A549 (cell line): ENCODE results near the gene INPP4B. TPM values are rescaled to one million over a fixed set of nuclear protein-coding genes. Genes with fewer than 3 reads are reported as not detected.

Experiments used
- ATAC-seq, 2 experiments: fragments of 200-7000 bp in 1 of 2; fragments of >200 bp in 1 of 2; cut with Nextera tagmentation in 1 of 2; cut with Tn5 transposase in 1 of 2; 3 replicates each; pipeline versions ENCODE4 v1.8.0 to v1.9.1; 2018 to 2020; ENCODE audit warnings: mild to moderate bottlenecking in 1 of 2, moderate library complexity in 1 of 2
- CTCF ChIA-PET: fragments of 300-600 bp; sonication (Branson Sonifier 250); formaldehyde crosslinking; extraction: SDS; loops from one replicate; lab custom pipeline; 2021; ENCODE audit warnings: antibody characterized with exemption, inconsistent platforms; lab: Yijun Ruan, JAX
- POLR2A ChIA-PET: fragments of 350-600 bp; formaldehyde crosslinking; extraction: SDS; loops from one replicate; lab custom pipeline; 2021; ENCODE audit warnings: antibody characterized with exemption, inconsistent platforms; lab: Yijun Ruan, JAX
- DNase-seq, 2 experiments: peaks; one replicate each; pipeline versions ENCODE4 v3.0.0 to v3.0.0-alpha.2; 2011 to 2016; ENCODE audit warnings: low read depth in 1 of 2, low spot score in 1 of 2
- FAIRE-seq: peaks from 2 replicates; lab custom pipeline; 2011; peaks lifted over from hg19 to GRCh38; lab: Jason Lieb, UNC
- H3K27ac ChIP-seq, 2 experiments: fragments of >200 bp; sonication (Bioruptor Twin); formaldehyde crosslinking; 3 replicates each; pipeline ENCODE4 v1.5.1; 2016 to 2017
- H3K4me1 ChIP-seq: fragments of >200 bp; sonication (Bioruptor Twin); formaldehyde crosslinking; 3 replicates; pipeline ENCODE4 v1.6.1; 2016
- H3K4me2 ChIP-seq: fragments of >200 bp; sonication (Bioruptor Twin); formaldehyde crosslinking; 3 replicates; pipeline ENCODE4 v1.6.1; 2016
- H3K4me3 ChIP-seq: fragments of >200 bp; sonication (Bioruptor Twin); formaldehyde crosslinking; 3 replicates; pipeline ENCODE4 v1.5.1; 2016
- H3K9me3 ChIP-seq: fragments of >200 bp; sonication (Bioruptor Twin); formaldehyde crosslinking; 3 replicates; pipeline ENCODE4 v1.6.1; 2016
- BCL3 ChIP-seq: fragments of >200 bp; sonication (Bioruptor Twin); formaldehyde crosslinking; IDR thresholded peaks from 3 replicates; pipeline ENCODE4 v1.6.1; 2016
- BHLHE40 ChIP-seq: IDR thresholded peaks from 2 replicates; pipeline ENCODE4 v1.6.1; 2012; ENCODE audit warnings: low read depth, low read length, inconsistent platforms
- CEBPB ChIP-seq, 2 experiments: fragments of >200 bp in 1 of 2; sonication (Bioruptor Twin) in 1 of 2; formaldehyde crosslinking in 1 of 2; IDR thresholded peaks; 2 replicates each; pipeline ENCODE4 v1.6.1; 2012 to 2016
- CHD4 ChIP-seq: fragments of 200-600 bp; sonication (generic); IDR thresholded peaks from 2 replicates; pipeline ENCODE4 v1.6.1; 2016; ENCODE audit warnings: antibody characterized with exemption, mild to moderate bottlenecking, borderline replicate concordance
- E2F6 ChIP-seq: IDR thresholded peaks from 2 replicates; pipeline ENCODE4 v1.6.1; 2012; ENCODE audit warnings: low read depth, borderline replicate concordance
- EHF ChIP-seq: fragments of 250-450 bp; sonication (Bioruptor Pico); IDR thresholded peaks from 2 replicates; pipeline ENCODE4 v1.5.0; 2020; ENCODE audit warnings: mild to moderate bottlenecking
- EHMT2 ChIP-seq: fragments of 200-600 bp; sonication (generic); IDR thresholded peaks from 2 replicates; pipeline ENCODE4 v1.6.1; 2016; ENCODE audit warnings: antibody characterized with exemption, low read depth, mild to moderate bottlenecking, moderate library complexity
- FOSB ChIP-seq: fragments of 250-450 bp; sonication (Bioruptor Pico); IDR thresholded peaks from 2 replicates; pipeline ENCODE4 v1.5.0; 2020; ENCODE audit warnings: mild to moderate bottlenecking, moderate library complexity
- GATA3 ChIP-seq: IDR thresholded peaks from 2 replicates; pipeline ENCODE4 v1.6.1; 2012; ENCODE audit warnings: borderline replicate concordance
- HEYL ChIP-seq: fragments of 250-450 bp; sonication (Bioruptor Pico); IDR thresholded peaks from 2 replicates; pipeline ENCODE4 v1.8.0; 2021; ENCODE audit warnings: mild to moderate bottlenecking, moderate library complexity
- HOXB5 ChIP-seq: fragments of 250-450 bp; sonication (Bioruptor Pico); IDR thresholded peaks from 2 replicates; pipeline ENCODE4 v1.5.0; 2020; ENCODE audit warnings: mild to moderate bottlenecking, moderate library complexity
- JUN ChIP-seq, 2 experiments: fragments of >200 bp; sonication (Bioruptor Twin); formaldehyde crosslinking; IDR thresholded peaks; 2 replicates in 1 of 2; 3 replicates in 1 of 2; pipeline ENCODE4 v1.6.1; 2016 to 2017
- JUNB ChIP-seq: fragments of >200 bp; sonication (Bioruptor Twin); formaldehyde crosslinking; IDR thresholded peaks from 2 replicates; pipeline ENCODE4 v1.6.1; 2016
- KDM1A ChIP-seq: fragments of 200-600 bp; sonication (generic); IDR thresholded peaks from 2 replicates; pipeline ENCODE4 v1.6.1; 2016; ENCODE audit warnings: low read depth, mild to moderate bottlenecking
- MAFK ChIP-seq: fragments of 450-650 bp; IDR thresholded peaks from 2 replicates; pipeline ENCODE4 v1.6.1; 2014; ENCODE audit not compliant: partially characterized antibody
- MAZ ChIP-seq: fragments of 150-350 bp; IDR thresholded peaks from 2 replicates; pipeline ENCODE4 v1.6.1; 2014; ENCODE audit warnings: antibody characterized with exemption, low read depth, low read length, borderline replicate concordance
- MYC ChIP-seq: IDR thresholded peaks from 2 replicates; pipeline ENCODE4 v1.6.1; 2012; ENCODE audit warnings: mild to moderate bottlenecking, inconsistent platforms, low read length, improper control_type of control experiment, borderline replicate concordance
- NFE2L2 ChIP-seq: fragments of 150-350 bp; conservative IDR thresholded peaks from 2 replicates; pipeline ENCODE4 v1.6.1; 2014; ENCODE audit warnings: low read length
- NPAS2 ChIP-seq: fragments of 250-450 bp; sonication (Bioruptor Pico); IDR thresholded peaks from 2 replicates; pipeline ENCODE4 v1.8.0; 2022; ENCODE audit warnings: mild to moderate bottlenecking, moderate library complexity, borderline replicate concordance
- PBX3 ChIP-seq: IDR thresholded peaks from 2 replicates; pipeline ENCODE4 v1.6.1; 2012
- PHF8 ChIP-seq: fragments of 200-600 bp; sonication (generic); IDR thresholded peaks from 2 replicates; pipeline ENCODE4 v1.6.1; 2016; ENCODE audit warnings: low read depth, mild to moderate bottlenecking, antibody characterized with exemption, moderate library complexity, borderline replicate concordance
- RAD21 ChIP-seq, 2 experiments: fragments of >200 bp in 1 of 2; sonication (Bioruptor Twin) in 1 of 2; formaldehyde crosslinking in 1 of 2; IDR thresholded peaks in 1 of 2; conservative IDR thresholded peaks in 1 of 2; 2 replicates in 1 of 2; 3 replicates in 1 of 2; pipeline ENCODE4 v1.6.1; 2012 to 2018; ENCODE audit warnings: inconsistent platforms in 1 of 2
- RARB ChIP-seq: fragments of 250-450 bp; sonication (Bioruptor Pico); IDR thresholded peaks from 2 replicates; pipeline ENCODE4 v1.8.0; 2021; ENCODE audit warnings: mild to moderate bottlenecking, moderate library complexity
- SMC3 ChIP-seq: fragments of >200 bp; sonication (Bioruptor Twin); formaldehyde crosslinking; IDR thresholded peaks from 3 replicates; pipeline ENCODE4 v1.6.1; 2018; ENCODE audit warnings: inconsistent platforms
- ZFP36 ChIP-seq: fragments of 450-650 bp; IDR thresholded peaks from 2 replicates; pipeline ENCODE4 v1.6.1; 2014; ENCODE audit warnings: borderline replicate concordance; ENCODE audit not compliant: partially characterized antibody
- ZNF302 ChIP-seq: fragments of 250-450 bp; sonication (Bioruptor Pico); IDR thresholded peaks from 2 replicates; pipeline ENCODE4 v1.9.0; 2021; ENCODE audit warnings: inconsistent platforms, mild to moderate bottlenecking, moderate library complexity
- WGBS: methylation state at CpG from one replicate; pipeline ENCODE4 v1.1.6; 2017; ENCODE audit errors: missing lambda C conversion rate; 5-methylcytosine and 5-hydroxymethylcytosine counted together
- polyA plus RNA-seq, 4 experiments: library from polyadenylated mRNA; depleted of rRNA in 3 of 4; stranded (reverse); fragments of >200 nt; fragmentation: RNase III in 1 of 4; extraction: RNeasy Plus Mini Kit Qiagen cat#74134 plus additional on column Dnase treatment in 1 of 4; gene quantifications; 2 replicates in 3 of 4; 3 replicates in 1 of 4; pipeline ENCODE4 v1.2.3, GENCODE V29; 2011 to 2017
- TF ChIP-seq, protein P1 (sequence below): fragments of >200 bp; sonication (Bioruptor Twin); formaldehyde crosslinking; IDR thresholded peaks from 2 replicates; pipeline ENCODE4 v1.6.1; 2016
- TF ChIP-seq, protein P2 (sequence below): fragments of 250-450 bp; sonication (Bioruptor Pico); IDR thresholded peaks from 2 replicates; pipeline ENCODE4 v1.5.0; 2021; ENCODE audit warnings: mild to moderate bottlenecking, moderate library complexity, borderline replicate concordance
- TF ChIP-seq, protein P3 (sequence below): fragments of 150-350 bp; IDR thresholded peaks from 2 replicates; pipeline ENCODE4 v1.6.1; 2014; ENCODE audit warnings: low read depth, mild to moderate bottlenecking, low read length

INPP4B gene
- polyA plus RNA-seq, 2 of the 4 experiments (the other 2 are of a cell fraction) = 7.2 to 14.9 TPM

GRCh38 chr4:142281999-142282398 is 564.1 kb downstream of the INPP4B start (continued):
- TF ChIP-seq NPAS2 (CRISPR knock-in tag) (no peak), JUNB (no peak), JUN (IDR thresholded peaks at IDR 0.05) (no peak), EHF (CRISPR knock-in tag) (no peak), E2F6 (no peak), MAZ (no peak), CHD4 (no peak), EHMT2 (no peak), PHF8 (no peak), HOXB5 (CRISPR knock-in tag) (no peak), SMC3 (no peak)

DNA sequence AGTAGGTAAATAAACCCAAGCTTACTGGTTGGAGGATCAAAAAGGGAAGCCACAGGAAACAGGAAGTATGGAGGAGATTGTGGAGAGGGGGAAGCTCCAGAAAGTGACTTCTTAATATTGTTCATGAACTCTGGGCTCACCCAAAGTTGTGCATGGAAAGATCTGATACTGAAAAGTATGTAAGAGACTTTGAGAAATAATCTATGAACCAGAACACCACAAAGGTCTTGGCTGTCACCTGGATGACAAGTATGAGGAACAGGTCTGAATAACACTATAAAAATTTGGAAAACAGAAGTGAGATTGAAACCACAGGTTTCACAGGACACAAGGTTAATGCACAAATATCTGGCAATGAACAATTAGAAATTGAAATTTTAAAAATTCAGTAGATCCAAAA is 567.4 kb downstream of the INPP4B start:
- Histone ChIP-seq H3K27ac (no peak overlapping the region), H3K4me1 (peaks cover 17% of the 10 kb centered on the region), H3K4me3 (no peak overlapping the region), H3K9me3 (no peaks in the 10 kb centered on the region), H3K4me2 (no peak overlapping the region)
- ChIA-PET POLR2A (no interaction called here), CTCF (no interaction called here)
- no peak for TF ChIP-seq HOXB5 (CRISPR knock-in tag)
- no peak for TF ChIP-seq RAD21 (conservative IDR thresholded peaks at IDR 0.05 in 1 of 2, IDR thresholded peaks at IDR 0.05 in 1 of 2)
- no peak for TF ChIP-seq ZFP36
- TF ChIP-seq HEYL (CRISPR knock-in tag) = no peak
- TF ChIP-seq PHF8 = no peak
- TF ChIP-seq, protein P1, sequence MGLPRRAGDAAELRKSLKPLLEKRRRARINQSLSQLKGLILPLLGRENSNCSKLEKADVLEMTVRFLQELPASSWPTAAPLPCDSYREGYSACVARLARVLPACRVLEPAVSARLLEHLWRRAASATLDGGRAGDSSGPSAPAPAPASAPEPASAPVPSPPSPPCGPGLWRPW = no peak
- TF ChIP-seq BHLHE40 = no peak
- TF ChIP-seq, protein P2, sequence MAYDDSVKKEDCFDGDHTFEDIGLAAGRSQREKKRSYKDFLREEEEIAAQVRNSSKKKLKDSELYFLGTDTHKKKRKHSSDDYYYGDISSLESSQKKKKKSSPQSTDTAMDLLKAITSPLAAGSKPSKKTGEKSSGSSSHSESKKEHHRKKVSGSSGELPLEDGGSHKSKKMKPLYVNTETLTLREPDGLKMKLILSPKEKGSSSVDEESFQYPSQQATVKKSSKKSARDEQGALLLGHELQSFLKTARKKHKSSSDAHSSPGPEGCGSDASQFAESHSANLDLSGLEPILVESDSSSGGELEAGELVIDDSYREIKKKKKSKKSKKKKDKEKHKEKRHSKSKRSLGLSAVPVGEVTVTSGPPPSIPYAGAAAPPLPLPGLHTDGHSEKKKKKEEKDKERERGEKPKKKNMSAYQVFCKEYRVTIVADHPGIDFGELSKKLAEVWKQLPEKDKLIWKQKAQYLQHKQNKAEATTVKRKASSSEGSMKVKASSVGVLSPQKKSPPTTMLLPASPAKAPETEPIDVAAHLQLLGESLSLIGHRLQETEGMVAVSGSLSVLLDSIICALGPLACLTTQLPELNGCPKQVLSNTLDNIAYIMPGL (CRISPR knock-in tag) = no peak
- TF ChIP-seq MYC = no peak
- no peak for TF ChIP-seq FOSB (CRISPR knock-in tag)
- TF ChIP-seq CHD4 = no peak
- TF ChIP-seq RARB (CRISPR knock-in tag) = no peak
- no peak for TF ChIP-seq MAFK
- TF ChIP-seq, protein P3, sequence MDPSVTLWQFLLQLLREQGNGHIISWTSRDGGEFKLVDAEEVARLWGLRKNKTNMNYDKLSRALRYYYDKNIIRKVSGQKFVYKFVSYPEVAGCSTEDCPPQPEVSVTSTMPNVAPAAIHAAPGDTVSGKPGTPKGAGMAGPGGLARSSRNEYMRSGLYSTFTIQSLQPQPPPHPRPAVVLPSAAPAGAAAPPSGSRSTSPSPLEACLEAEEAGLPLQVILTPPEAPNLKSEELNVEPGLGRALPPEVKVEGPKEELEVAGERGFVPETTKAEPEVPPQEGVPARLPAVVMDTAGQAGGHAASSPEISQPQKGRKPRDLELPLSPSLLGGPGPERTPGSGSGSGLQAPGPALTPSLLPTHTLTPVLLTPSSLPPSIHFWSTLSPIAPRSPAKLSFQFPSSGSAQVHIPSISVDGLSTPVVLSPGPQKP = no peak
- ATAC-seq (no peak), DNase-seq (no peak), FAIRE-seq (no peak)

DNA sequence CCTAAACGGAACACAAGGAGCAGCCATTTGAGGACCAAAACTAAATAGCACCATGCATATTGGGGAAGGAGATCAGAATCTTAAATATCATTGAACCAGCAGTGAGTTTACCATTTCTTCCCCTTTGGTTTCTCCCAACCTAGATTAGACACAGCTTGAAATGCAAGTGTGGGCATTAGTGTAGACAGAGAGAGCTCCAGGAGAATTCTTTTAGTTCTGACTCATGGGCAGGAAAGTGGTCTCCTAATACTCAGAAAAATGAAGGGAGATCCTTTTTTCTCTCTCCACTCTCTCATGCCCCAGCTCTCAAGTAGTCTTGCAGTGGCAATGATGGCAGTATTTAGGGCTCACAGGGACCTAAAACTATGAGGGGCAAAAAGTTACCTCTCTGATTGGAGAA is 567.9 kb downstream of the INPP4B start:
- Histone ChIP-seq H3K4me3 (no peak overlapping the region), H3K4me2 (no peak overlapping the region), H3K27ac (no peak overlapping the region), H3K9me3 (no peaks in the 10 kb centered on the region), H3K4me1 (peaks cover 17% of the 10 kb centered on the region)
- no peak for FAIRE-seq
- 81% methylated on average over 1 of the region's 1 CpG for WGBS
- POLR2A ChIA-PET = no interaction called here
- no peak for ATAC-seq
- no peak for DNase-seq
- CTCF ChIA-PET = no interaction called here
- TF ChIP-seq GATA3 (no peak), JUN (IDR thresholded peaks at IDR 0.05) (no peak), CEBPB (IDR thresholded peaks at IDR 0.05) (no peak), NFE2L2 (no peak), EHF (CRISPR knock-in tag) (no peak), JUNB (no peak), KDM1A (no peak), ZNF302 (CRISPR knock-in tag) (no peak), PBX3 (no peak), EHMT2 (no peak), FOSB (CRISPR knock-in tag) (no peak), BCL3 (no peak)
- TF ChIP-seq, protein P3 = no peak
